CD4-positive, alpha-beta T cell treated with Interleukin-4 for 4 hours (primary cell): ENCODE measurements around the gene GATAD2A.
A peak's percentile ranks its signal among the peaks of the same experiment; 100 is the strongest.

Experiments
- DNase-seq: peaks from one replicate; pipeline ENCODE4 v3.0.0-alpha.2; 2020

Gene GATAD2A

DNA sequence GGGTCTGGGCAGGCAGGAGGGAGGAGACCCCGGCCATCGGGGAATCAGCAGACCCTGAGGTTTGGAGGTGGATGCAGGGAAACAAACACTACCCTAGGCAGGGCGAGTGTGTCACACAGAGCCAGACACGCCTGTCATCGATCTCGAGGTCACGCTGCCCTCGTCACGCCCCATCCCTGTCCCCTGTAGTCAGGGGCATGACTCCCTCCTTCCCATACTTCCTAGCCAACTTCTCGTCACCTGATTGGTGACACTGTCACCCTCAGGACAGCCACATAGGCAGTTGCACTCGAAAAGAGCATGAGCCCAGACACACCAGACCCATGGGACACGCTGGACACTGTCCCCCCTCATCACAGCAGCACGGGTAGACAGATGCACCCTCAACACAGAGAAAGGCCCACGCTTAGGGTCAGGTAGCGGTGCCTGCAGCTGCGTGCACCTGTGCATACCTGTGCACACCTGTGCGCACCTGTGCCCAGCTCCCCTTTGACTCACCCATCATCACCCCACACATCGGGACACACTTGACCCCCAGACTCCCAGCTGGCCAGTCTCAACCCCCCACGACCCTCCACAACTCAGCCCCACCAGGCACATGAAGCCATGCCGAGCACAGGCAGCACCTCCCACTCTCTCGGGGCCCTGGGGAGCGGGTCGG, 144.5 kb downstream of the GATAD2A start:
- DNase-seq, result no peak

DNA sequence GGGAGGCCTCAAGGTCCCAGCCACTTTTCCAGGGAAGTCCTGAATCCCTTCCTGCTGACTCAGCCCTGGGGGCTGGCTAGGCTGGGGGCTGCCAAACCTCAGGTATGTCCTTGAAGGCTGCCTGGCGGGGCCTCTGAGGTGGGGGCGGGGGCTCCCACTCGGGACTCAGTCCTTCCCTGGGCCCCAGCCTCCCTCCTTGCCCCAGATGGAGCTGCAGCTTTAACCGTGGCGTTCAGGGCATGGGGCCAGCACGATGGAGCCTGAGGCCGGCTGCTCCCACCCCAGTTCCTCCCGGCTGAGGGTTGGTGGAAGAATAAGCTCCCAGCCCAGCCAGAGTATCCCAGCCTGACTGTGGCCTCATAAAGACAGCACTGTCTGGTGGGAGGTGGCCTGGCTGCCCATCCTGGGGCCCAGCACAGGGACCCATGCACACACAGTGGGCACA, 145.0 kb downstream of the GATAD2A start:
- no peak for DNase-seq

DNA sequence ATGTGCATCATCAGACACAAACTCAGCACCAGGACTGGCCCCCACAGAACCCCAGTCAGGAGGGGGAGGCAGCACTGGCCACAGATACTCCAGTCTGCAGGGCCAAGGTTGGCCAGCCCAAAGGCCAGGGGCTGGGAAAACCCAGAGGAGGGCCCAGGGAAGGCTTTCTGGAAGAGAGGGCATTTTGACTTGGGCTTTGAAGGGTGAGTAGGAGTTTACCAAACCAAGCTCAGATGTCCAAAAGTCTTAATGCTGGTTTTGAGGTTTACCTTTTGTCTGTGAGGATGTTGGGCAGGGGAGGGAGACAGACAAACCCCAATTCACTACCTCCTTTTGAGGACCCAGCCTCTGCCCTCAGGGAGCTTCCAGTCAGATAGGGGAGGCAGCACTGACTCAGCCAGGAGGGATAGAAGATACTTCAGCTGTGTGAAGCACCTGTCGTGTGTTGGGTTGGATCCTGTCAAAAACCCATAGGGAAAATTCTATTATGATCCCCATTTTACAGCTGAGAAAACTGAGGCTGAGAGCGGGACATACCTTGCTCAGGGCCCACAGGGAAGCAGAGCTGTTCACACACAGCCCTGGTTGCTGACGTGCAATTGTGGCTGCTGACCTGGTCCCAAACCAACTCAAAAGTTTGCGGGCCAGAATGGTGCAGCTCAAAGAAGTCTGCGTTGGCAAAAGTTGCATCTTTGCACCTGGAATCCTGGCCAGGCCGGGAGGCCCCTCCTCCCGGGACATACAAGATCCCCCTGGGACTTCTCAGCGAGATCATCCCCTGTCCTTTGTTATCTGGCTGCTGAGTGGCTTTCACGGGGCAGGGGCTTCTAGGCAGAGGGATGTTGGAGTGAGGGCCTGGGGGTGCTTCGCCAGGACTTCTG, 145.7 kb downstream of the GATAD2A start:
- no peak for DNase-seq

DNA sequence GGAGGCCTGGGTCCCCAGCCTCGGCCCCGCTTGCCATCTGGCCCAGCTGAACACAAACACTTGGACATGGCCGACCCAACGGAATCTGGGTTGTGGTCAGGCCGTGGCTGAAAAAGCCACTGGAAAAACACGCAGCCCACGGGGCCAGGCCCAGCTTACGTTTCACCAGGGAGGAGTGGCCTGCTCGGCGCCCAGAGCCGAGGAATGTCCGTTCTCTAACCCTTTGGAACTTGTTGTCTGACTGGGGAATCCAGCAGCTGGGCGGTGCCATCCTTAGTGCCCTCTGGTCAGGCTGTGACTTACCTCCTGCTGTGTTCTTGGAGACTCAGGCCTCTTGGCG, 146.3 kb downstream of the GATAD2A start:
- no peak for DNase-seq

DNA sequence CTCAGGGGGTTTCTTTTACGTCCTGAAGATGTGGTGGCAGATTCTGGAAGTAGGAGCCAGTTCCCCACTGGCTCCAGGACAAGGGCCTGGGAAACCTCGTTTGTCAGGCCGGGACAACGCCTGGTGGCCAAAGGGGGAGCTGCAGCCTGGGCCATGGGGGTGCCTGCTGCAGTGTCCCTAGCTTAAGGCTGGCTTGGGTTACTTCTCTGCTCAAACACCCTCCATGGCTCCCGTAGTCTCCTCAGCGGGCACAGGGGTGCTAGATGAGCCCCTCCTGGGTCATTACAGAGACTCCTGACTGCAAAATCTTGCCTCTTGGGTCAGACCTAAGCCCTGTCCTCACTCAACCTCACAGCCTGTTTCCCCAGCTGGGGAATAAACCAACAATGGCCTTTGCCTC, 147.3 kb downstream of the GATAD2A start:
- DNase-seq, result no peak

DNA sequence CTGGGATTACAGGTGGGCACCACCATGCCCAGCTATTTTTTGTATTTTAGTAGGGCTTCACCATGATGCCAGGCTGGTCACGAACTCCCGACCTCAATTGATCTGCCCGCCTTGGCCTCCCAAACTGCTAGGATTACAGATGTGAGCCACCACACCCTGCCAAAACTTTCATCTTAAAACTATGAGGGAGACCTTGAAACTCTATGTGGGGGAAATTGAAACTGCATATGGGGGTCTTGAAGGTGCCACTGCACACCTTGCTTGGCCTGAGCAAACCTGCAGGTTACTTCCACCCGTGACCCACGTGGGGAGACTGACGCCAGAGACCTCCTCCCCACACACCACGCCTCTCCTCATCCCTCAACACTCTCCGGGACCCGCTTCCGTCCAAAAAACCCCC, 148.2 kb downstream of the GATAD2A start:
- DNase-seq, result no peak

DNA sequence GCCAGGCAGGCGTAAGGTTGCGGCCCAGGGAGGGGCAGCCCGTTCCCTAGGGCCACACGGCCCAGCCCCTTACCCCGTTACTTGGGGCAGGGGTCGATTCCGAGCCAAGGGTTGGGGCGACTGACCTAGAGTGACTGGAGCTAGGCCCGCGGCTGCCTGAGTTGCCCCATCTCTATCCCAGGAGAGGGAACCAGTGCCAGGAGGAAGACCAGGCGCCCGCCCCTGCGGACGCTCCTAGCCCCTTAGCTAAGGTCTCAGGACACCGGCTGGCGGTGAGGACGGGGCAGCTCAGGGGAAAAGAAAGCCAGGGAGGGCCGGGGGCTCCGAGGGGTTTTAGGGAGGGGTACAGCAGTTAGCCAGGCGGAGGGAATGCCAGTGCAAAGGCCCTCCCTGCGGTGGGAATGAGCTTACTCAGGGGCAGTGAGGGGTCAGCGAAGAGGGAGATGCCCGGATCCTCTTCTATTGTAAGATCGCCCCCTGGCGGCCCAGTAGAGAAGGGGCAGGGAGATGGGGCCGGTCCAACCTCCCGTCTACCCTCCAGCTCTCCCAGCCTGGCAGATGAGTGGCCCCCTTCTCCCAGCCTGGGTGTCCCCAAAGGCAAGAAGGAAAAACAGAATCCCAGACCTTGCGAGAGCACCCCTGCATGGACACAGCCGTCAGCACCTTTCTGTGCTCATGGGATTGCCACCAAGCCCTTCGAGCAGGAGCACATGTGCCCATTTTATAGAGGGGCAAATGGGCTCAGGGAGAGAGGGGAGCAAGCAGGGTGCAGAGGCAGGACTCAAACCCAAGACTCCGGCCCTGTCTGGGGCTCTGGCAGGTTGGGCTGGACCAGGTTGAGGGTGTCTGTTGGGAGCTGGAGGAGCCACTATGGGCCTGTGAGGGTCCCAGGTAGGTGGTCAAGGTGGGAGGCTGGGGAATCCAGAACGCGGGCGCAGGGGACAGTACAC, 148.9 kb downstream of the GATAD2A start:
- DNase-seq, result peak; percentile 44

DNA sequence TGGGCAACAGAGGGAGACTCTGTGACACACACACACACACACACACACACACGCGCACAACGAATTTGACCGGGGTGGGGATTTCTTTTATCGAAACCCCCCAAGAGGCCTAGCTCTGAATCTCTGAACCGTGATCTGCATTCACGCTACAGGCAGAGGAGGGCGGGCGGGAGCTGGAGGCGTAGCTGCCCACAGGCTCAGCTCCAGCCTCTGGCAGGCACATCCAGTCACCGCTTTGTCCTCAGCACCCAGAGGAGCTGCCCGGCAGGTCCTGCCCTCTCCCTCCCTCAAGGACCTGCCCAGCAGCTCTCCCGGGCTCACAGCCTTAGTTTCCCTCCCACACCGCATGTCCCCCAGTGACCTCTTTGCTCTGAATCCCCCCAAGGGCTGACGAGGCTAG, 152.6 kb downstream of the GATAD2A start:
- DNase-seq, result no peak
